Measurements from ENCODE around the gene WDR4. TPM values are rescaled to one million over a fixed set of nuclear protein-coding genes. Genes with fewer than 3 reads are reported as not detected.

The WDR4 gene
- total and polyA plus RNA-seq, 3 experiments from 2014 or later, result 8.0 to 54.9 (median 53.7) TPM

DNA sequence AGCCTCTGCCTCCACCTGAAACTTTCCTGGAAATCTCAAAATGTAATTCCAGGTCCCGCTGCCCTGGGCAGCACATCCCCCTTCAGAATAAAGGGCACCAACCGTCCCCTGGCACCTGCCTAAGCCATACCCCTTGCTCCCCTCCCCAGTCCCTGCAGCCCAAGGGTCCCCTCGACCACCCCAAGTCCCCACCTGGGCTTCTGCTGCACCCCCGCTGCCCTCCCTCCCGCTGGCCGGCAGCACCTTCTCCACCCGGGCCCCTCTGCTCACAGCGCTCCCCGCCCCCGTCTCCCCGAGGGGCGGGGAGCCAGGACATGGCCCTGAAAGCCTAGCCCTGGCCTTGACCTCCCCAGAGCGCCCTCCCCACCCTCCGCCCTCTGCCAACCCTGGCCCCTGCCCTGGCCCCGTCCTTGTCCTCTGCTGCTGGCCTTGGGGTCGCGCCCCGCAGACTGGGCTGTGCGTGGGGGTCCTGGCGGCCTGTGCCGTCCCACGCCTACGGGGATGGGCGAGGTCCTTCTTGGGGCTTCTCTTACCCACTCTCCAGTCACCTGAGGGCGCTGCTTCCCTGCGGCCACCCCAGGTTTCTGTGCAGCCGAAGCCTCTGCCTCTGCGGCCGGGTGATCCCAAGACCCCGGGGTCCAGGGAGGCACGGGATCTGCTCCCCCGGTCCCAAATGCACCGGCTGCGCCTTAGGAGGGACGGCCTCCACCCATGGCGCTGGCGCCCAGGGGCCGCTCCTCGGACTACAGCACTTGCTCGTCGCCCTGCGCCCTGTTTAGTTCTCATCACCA lies 41.7 kb downstream of the WDR4 start:
- Mint-ChIP-seq H3K27ac (peak overlapping the region in 2 of 8 donors; percentile 52 to 55), H3K4me3 (peak overlapping the region in 1 of 7 donors; percentile 7), H3K9me3 (no peaks in the 10 kb centered on the region), H3K27me3 (peaks cover 0 to 7% of the 10 kb centered on the region in 2 donors), H3K4me1 (peaks cover 9 to 10% (median 10%) of the 10 kb centered on the region in 3 donors), H3K36me3 (peaks cover 0 to 15% (median 0%) of the 10 kb centered on the region in 3 donors)
- Histone ChIP-seq H3K9me3 (ENCODE audit: low read length) (no peaks in the 10 kb centered on the region), H3K36me3 (ENCODE audit: insufficient read depth, low read length) (peaks cover 16% of the 10 kb centered on the region), H3K4me3 (ENCODE audit: low read length) (no peak overlapping the region), H3K27me3 (ENCODE audit: insufficient read depth, low read length, poor library complexity, severe bottlenecking) (no peaks in the 10 kb centered on the region), H3K4me1 (ENCODE audit: insufficient read depth, low read length) (peaks cover 8% of the 10 kb centered on the region), H3K27ac (ENCODE audit: low read depth, low read length) (no peak overlapping the region)
- POLR2A ChIA-PET, result no interaction called here
- CTCF ChIA-PET, result no interaction called here
- DNase-seq, result no peak

DNA sequence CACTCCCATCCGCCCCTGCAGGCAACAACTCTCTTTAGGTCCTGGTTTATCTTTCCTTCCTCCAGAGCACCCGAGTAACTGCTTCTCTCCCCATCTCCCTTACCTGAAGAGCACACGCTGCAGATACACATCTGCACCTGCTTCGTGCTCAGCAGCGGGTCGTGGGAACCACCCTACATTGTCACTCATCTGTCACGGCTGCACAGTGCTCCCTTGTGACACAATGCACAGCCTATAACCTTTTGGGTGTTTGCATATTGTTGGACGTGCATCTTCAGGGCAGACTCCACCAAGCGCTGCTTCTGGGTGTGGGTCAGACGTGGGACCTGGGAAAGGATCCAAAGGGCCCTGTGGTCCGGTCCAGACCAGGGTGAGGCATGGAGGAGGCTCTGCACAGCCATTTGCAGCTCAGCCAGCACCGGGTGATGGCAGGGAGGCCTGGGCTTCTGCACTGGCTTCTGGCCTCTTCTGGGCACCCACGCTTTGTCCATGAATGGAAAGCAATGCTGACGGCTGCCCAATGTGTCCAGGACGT lies 42.5 kb downstream of the WDR4 start:
- Histone ChIP-seq H3K27ac (ENCODE audit: low read depth, low read length) (no peak overlapping the region), H3K36me3 (ENCODE audit: insufficient read depth, low read length) (peaks cover 16% of the 10 kb centered on the region), H3K27me3 (ENCODE audit: insufficient read depth, low read length, poor library complexity, severe bottlenecking) (no peaks in the 10 kb centered on the region), H3K4me1 (ENCODE audit: insufficient read depth, low read length) (peaks cover 16% of the 10 kb centered on the region), H3K9me3 (ENCODE audit: low read length) (no peaks in the 10 kb centered on the region), H3K4me3 (ENCODE audit: low read length) (no peak overlapping the region)
- POLR2A ChIA-PET, result no interaction called here
- CTCF ChIA-PET, result no interaction called here
- H3K9me3 Mint-ChIP-seq, result peaks cover 0 to 1% (median 0%) of the 10 kb centered on the region in 5 donors
- peaks cover 0 to 11% (median under 1%) of the 10 kb centered on the region in 3 donors for H3K36me3 Mint-ChIP-seq
- peak overlapping the region in 1 of 8 donors; percentile 67 for H3K27ac Mint-ChIP-seq
- peaks cover 16 to 18% (median 18%) of the 10 kb centered on the region in 3 donors for H3K4me1 Mint-ChIP-seq
- no peak overlapping the region for H3K4me3 Mint-ChIP-seq
- H3K27me3 Mint-ChIP-seq, result peaks cover 0 to 7% of the 10 kb centered on the region in 2 donors
- no peak for DNase-seq

DNA sequence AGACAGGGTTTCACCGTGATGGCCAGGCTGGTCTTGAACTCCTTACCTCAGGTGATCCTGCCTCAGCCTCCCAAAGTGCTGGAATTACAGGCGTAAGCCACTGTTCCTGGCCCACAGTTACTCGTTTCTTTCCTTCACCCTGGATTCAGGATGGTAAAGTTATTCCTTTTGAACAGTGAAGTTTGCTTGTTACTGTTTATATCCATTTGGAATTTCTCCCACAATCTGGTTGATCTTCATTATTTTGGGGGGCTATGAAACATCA lies 43.0 kb downstream of the WDR4 start:
- Mint-ChIP-seq H3K4me3 (no peak overlapping the region), H3K36me3 (peaks cover 0 to 7% (median 3%) of the 10 kb centered on the region in 3 donors), H3K9me3 (peaks cover 0 to 3% (median 0%) of the 10 kb centered on the region in 5 donors), H3K27me3 (peaks cover 0 to 7% of the 10 kb centered on the region in 2 donors), H3K4me1 (peaks cover 19 to 22% (median 21%) of the 10 kb centered on the region in 3 donors), H3K27ac (no peak overlapping the region)
- CTCF ChIA-PET, result no interaction called here
- H3K9me3 ChIP-seq (ENCODE audit: low read length), result no peaks in the 10 kb centered on the region
- POLR2A ChIA-PET, result no interaction called here
- H3K4me3 ChIP-seq (ENCODE audit: low read length), result no peak overlapping the region
- peaks cover 13% of the 10 kb centered on the region for H3K36me3 ChIP-seq (ENCODE audit: insufficient read depth, low read length)
- H3K27ac ChIP-seq (ENCODE audit: low read depth, low read length), result no peak overlapping the region
- no peak for DNase-seq
- H3K4me1 ChIP-seq (ENCODE audit: insufficient read depth, low read length), result peaks cover 21% of the 10 kb centered on the region
- no peaks in the 10 kb centered on the region for H3K27me3 ChIP-seq (ENCODE audit: insufficient read depth, low read length, poor library complexity, severe bottlenecking)

DNA sequence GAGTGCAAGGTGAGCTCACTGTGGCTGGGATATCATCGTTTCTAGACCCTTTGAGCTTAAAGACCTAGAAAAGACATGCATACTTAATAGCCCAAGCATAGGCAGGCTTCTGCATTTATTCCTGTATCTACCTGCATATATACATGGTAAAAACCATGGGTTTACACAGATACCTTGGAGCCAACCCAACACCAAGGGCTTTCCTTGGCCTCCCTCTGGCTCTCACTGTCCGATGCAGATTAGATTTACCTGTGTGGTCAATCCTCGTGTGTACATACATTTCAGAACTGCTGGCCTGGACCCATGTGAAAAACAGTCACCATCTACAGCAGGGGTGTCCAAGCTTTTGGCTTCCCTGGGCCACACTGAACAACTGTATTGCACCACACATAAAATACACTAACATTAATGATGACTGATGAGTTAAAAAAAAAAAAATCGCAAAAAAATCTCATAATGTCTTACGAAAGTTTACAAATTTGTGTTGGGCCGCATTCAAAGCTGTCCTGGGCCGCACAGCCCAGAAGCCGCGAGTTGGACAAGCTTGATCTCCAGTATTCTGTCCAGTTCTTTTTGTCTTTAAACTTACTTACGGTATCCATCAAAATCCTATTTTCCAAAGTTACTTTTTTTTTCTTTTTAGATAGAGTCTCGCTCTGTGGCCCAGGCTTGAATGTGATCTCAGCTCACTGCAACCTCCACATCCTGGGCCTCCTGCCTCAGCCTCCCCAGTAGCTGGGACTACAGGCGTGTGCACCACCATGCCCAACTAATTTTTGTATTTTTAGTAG lies 43.5 kb downstream of the WDR4 start:
- Histone ChIP-seq H3K9me3 (ENCODE audit: low read length) (no peaks in the 10 kb centered on the region), H3K4me1 (ENCODE audit: insufficient read depth, low read length) (peaks cover 26% of the 10 kb centered on the region), H3K4me3 (ENCODE audit: low read length) (no peak overlapping the region), H3K36me3 (ENCODE audit: insufficient read depth, low read length) (peaks cover 8% of the 10 kb centered on the region), H3K27ac (ENCODE audit: low read depth, low read length) (no peak overlapping the region), H3K27me3 (ENCODE audit: insufficient read depth, low read length, poor library complexity, severe bottlenecking) (no peaks in the 10 kb centered on the region)
- POLR2A ChIA-PET, result no interaction called here
- Mint-ChIP-seq H3K36me3 (peaks cover 0 to 7% (median 3%) of the 10 kb centered on the region in 3 donors), H3K4me3 (no peak overlapping the region), H3K27me3 (peaks cover 0 to 11% of the 10 kb centered on the region in 2 donors), H3K27ac (peak overlapping the region in 3 of 8 donors; percentile 27 to 47 (median 34)), H3K4me1 (peaks cover 23 to 27% (median 26%) of the 10 kb centered on the region in 3 donors), H3K9me3 (peaks cover 0 to 3% (median 0%) of the 10 kb centered on the region in 5 donors)
- no peak for DNase-seq
- CTCF ChIA-PET, result no interaction called here

DNA sequence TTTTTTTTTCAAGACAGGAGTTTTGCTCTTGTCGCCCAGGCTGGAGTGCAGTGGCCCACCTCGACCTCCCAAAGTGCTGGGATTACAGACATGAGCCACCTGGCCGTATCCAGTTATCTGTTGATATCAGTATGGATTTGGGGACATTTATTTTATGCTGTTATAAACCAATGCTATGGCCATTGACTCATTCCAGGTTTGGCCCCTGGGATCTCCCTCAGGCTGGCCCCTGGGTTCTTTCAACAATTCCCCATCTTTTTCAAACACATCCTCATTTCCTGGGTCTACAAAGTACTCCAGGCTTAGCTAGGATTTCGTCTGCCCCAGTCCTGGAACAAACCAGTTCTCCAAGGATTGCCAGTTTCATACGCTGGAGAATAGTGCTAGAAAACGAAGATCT lies 44.1 kb downstream of the WDR4 start:
- POLR2A ChIA-PET, result no interaction called here
- H3K4me1 ChIP-seq (ENCODE audit: insufficient read depth, low read length), result peaks cover 30% of the 10 kb centered on the region
- no peak overlapping the region for H3K27ac ChIP-seq (ENCODE audit: low read depth, low read length)
- Mint-ChIP-seq H3K27ac (peak overlapping the region in 4 of 8 donors; percentile 26 to 36 (median 34)), H3K36me3 (peaks cover 0 to 7% (median 3%) of the 10 kb centered on the region in 3 donors), H3K4me3 (no peak overlapping the region), H3K4me1 (peaks cover 26 to 31% (median 29%) of the 10 kb centered on the region in 3 donors), H3K27me3 (peaks cover 0 to 13% of the 10 kb centered on the region in 2 donors), H3K9me3 (peaks cover 0 to 3% (median 0%) of the 10 kb centered on the region in 5 donors)
- no peaks in the 10 kb centered on the region for H3K27me3 ChIP-seq (ENCODE audit: insufficient read depth, low read length, poor library complexity, severe bottlenecking)
- no peak for DNase-seq
- no peak overlapping the region for H3K4me3 ChIP-seq (ENCODE audit: low read length)
- no peaks in the 10 kb centered on the region for H3K9me3 ChIP-seq (ENCODE audit: low read length)
- CTCF ChIA-PET, result no interaction called here
- H3K36me3 ChIP-seq (ENCODE audit: insufficient read depth, low read length), result peaks cover 2% of the 10 kb centered on the region

DNA sequence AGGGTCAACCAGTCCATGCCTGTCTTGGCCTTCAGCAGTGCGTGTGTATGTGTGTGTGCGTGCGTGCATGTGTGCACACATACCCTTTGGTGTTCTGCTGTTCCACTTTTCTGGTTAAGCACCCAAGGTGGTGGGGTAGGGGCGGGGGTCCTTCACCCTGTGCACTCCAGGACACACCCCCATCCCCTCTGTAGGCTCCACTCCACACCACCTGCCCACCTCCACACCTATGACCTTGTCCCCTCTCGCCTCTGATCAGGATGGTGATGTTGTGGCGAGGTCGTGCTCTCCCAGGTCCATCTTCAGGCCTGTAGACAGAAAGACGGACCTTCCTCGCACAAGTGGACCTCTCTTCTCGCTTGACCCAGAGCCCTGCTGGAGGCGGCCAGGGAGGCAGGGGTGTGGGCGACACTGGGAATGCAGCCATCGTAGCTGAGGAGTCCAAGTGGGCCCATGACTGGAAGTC lies 44.6 kb downstream of the WDR4 start:
- H3K4me1 ChIP-seq (ENCODE audit: insufficient read depth, low read length), result peaks cover 30% of the 10 kb centered on the region
- DNase-seq, result no peak
- Mint-ChIP-seq H3K4me3 (no peak overlapping the region), H3K36me3 (peaks cover 0 to 7% (median 3%) of the 10 kb centered on the region in 3 donors), H3K27me3 (peaks cover 0 to 13% of the 10 kb centered on the region in 2 donors), H3K4me1 (peaks cover 26 to 31% (median 29%) of the 10 kb centered on the region in 3 donors), H3K27ac (no peak overlapping the region), H3K9me3 (peaks cover 0 to 3% (median 0%) of the 10 kb centered on the region in 5 donors)
- H3K4me3 ChIP-seq (ENCODE audit: low read length), result no peak overlapping the region
- peaks cover 2% of the 10 kb centered on the region for H3K27me3 ChIP-seq (ENCODE audit: insufficient read depth, low read length, poor library complexity, severe bottlenecking)
- ChIA-PET CTCF (no interaction called here), POLR2A (no interaction called here)
- no peaks in the 10 kb centered on the region for H3K9me3 ChIP-seq (ENCODE audit: low read length)
- H3K36me3 ChIP-seq (ENCODE audit: insufficient read depth, low read length), result no peaks in the 10 kb centered on the region
- no peak overlapping the region for H3K27ac ChIP-seq (ENCODE audit: low read depth, low read length)

DNA sequence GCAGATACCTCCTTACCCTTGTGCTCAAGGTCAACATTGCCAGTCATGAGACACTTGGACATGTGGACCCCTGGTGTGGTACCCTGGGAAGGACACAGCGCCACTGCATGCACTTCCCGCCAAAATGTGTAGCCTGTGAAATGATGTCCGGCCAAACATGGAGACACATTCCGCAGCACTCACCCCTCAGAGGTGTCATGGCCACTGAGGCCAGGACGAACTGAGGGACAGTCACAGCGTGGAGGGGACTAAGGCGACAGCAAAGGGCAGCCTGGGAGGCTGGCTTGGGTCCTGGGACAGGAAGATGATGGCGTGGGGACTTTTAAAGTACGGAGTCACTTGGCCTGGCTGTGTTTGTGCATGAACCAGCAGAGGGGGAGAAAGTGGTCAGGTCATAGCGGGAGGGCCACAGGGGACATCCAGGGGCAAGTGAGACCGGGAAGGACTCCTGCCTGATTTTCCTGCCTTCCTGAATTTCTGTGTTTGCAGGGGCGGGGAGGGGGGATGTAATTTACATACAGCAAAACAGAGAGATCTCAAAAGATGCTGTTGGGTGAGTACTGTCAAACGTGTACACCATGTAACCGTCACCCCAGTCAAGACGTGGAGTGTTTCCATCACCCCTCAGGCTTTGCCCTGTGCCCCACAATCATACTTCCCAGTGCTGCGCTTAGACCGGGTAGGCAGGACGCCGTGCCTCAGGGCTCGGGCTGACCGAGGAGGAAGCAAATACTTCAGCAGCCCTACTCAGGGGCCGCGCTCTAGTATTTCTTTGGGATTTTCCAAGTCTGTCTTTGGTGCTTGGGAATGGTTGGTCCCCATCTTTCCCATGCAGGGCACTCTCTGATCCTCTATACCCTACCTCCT lies 45.2 kb downstream of the WDR4 start:
- H3K27ac Mint-ChIP-seq, result peak overlapping the region in 1 of 8 donors; percentile 46
- ChIA-PET CTCF (no interaction called here), POLR2A (interaction anchor here (0.6 kb wide), 1 partner anchor 717 kb away, joined by 3 read pairs; no protein-coding TSS in a partner anchor)
- H3K27me3 ChIP-seq (ENCODE audit: insufficient read depth, low read length, poor library complexity, severe bottlenecking), result peaks cover 4% of the 10 kb centered on the region
- H3K4me3 Mint-ChIP-seq, result peak overlapping the region in 1 of 7 donors; percentile 18
- peaks cover 4 to 17% of the 10 kb centered on the region in 2 donors for H3K27me3 Mint-ChIP-seq
- DNase-seq, result no peak
- H3K9me3 Mint-ChIP-seq, result peaks cover 0 to 3% (median 0%) of the 10 kb centered on the region in 5 donors
- no peak overlapping the region for H3K27ac ChIP-seq (ENCODE audit: low read depth, low read length)
- no peak overlapping the region for H3K4me3 ChIP-seq (ENCODE audit: low read length)
- H3K36me3 Mint-ChIP-seq, result peaks cover 0 to 3% (median 2%) of the 10 kb centered on the region in 3 donors
- no peaks in the 10 kb centered on the region for H3K36me3 ChIP-seq (ENCODE audit: insufficient read depth, low read length)
- H3K9me3 ChIP-seq (ENCODE audit: low read length), result no peaks in the 10 kb centered on the region
- H3K4me1 Mint-ChIP-seq, result peaks cover 29 to 33% (median 29%) of the 10 kb centered on the region in 3 donors
- peaks cover 30% of the 10 kb centered on the region for H3K4me1 ChIP-seq (ENCODE audit: insufficient read depth, low read length)

Data from CD8-positive, alpha-beta memory T cell (primary cell).